CD4-positive, alpha-beta T cell treated with Interleukin-17A for 1 hour (primary cell): Measurements from ENCODE around the gene HOXC6.
A peak's percentile ranks its signal among the peaks of the same experiment; 100 is the strongest.

ENCODE experiments used
- DNase-seq: peaks from one replicate; pipeline ENCODE4 v3.0.0-alpha.2; 2020

The HOXC6 gene

DNA sequence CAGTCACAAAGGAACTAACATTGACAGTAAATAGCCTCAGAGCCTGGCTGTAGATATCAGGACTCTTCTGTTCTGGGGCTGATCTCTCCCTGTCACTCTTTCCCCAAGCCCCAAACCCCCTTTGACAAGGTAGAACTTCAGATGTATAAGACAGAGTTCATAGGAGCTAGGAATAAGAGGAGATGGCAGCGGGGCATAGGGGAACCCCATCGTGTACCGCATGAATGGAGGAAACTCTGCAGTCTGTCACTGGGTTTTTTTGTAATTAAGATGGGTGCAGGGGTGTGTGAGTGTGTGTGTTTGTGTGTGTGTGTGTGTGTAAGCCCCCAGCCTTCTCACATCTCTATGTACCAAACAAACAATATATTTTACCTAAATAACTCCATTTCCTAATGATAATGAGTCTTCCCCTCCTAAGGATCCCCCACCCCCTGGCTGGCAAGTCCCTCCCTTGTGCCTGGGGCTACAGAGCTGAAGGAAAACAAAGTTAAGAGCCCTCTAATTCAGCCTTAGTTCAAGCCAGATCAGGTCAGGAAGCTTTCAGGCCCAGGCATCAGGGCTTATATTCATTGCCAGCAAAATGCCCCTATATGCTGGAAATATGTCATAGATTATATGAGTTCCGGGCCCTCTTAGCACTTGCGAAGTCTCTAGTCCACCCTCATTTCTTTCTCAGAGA lies 16.3 kb downstream of the HOXC6 start:
- no peak for DNase-seq

DNA sequence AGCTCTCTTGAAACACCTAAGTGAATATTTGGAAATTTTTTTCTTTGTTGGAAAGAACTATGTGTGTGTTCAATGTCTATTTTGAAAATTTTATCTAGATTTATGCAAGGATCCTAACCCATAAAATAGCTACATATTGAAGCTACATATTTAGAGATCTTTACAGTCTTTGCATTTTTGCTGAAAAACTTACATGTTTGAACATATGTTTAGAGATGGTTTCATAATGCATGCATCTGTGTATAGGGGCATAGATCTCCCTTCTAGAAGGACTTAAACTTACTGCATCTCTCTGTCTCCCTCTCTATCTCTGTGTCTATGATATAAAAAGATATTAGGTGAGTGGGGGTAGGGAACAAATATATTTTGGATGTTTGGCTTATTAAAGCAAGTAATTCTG lies 17.2 kb downstream of the HOXC6 start:
- no peak for DNase-seq

DNA sequence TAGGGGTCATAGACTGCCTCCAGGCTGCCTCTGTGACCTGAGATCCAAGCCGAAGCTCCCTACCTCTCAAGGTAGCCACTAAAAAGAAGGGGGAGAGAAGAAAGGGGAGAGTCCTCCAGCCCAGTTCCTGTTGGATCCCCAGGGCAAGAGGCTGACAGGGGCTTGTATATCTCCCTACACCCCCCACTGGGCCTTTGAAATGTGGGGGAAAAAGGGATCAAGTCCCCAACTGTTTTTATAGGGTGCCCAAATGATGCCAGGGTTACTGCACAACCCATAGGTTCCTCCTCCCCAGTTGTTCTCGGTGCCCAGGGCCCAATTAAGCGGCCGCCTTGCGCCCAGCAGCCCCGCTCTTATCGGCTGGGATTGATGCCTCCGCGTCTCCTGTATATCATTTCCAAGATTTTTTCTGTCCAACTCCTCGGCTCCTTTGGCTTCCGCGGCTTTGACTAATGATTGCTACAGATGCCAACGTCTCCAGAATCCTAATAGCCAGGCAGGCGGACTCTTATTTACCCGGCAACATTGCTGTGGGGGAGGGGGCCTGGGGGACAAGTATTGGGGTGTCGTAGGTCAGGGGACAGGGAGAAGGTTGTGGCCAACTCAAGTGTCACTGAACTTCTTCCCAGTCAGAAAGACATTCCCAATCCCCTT lies 17.8 kb downstream of the HOXC6 start:
- no peak for DNase-seq

DNA sequence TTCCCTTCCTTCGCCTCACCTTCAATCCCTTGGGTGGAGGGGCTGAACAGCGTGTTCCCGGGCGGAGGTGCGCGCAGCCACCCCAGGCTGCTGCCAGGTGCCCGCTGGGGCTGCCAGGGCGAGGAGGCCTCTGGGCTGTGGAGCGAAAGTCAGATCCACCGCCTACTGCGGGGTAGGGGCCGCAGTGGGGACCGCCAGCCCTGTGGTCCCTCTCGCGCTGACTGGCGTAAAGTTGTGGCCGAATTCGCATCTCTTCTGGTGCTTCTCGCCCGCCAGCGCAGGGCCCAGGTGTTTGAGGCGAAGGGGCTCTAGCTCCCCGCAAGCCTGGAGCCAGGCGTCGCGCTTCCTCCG lies 18.5 kb downstream of the HOXC6 start:
- DNase-seq, result no peak

DNA sequence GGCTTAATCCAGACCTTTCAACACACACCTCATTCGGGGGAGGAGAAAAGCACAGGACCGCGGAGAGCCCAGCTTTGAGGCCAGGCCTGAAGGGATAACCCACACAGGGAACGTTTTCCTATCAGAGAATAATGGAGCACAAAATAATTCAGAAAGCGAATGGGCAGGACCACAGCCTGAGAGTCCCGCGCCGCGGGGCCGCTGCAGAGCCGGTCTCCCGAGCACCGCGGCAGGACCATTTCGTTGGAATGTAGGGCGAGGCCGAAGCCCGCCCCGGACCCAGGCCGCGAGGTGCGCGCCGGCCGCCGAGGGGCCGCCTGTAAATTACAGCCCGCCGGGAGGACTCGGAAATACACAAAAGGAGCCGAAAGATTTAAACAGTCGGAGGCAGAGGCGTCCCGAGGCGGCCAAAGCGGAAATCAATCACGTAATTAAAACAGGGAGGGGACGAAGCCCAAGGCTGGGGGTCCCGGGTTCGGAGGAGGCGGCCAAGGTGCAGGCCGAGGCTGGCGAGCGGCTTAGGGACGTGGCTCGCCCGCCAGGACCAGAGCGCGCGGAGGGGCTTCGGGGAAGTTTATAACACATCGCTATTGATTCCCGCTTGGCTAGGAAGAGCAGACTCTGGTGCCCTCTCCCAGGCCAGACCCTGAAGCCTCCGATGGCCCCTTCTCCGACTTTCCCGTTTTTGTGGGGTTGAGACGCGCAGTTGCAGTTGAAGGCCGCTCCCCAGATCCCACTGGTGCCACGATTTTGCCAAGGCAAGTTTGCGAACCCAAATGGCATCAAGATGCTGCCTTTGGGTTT lies 19.1 kb downstream of the HOXC6 start:
- no peak for DNase-seq

DNA sequence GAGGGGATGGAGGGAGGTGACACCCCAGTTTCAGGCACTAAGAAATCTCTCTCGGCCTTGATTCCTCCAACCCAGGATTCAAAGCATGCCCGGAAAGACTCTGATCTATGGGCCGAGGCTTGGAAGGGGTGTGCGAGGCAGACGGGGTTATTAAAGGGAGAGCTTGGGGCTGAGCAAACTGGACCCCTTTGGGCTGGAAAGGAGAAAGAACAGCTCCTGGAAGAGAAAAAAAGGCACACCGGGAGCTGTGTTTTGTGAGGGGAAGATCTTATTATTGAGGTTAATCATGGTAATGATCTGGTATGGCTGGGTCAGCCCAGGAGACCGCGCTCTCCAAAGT lies 19.7 kb downstream of the HOXC6 start:
- no peak for DNase-seq

DNA sequence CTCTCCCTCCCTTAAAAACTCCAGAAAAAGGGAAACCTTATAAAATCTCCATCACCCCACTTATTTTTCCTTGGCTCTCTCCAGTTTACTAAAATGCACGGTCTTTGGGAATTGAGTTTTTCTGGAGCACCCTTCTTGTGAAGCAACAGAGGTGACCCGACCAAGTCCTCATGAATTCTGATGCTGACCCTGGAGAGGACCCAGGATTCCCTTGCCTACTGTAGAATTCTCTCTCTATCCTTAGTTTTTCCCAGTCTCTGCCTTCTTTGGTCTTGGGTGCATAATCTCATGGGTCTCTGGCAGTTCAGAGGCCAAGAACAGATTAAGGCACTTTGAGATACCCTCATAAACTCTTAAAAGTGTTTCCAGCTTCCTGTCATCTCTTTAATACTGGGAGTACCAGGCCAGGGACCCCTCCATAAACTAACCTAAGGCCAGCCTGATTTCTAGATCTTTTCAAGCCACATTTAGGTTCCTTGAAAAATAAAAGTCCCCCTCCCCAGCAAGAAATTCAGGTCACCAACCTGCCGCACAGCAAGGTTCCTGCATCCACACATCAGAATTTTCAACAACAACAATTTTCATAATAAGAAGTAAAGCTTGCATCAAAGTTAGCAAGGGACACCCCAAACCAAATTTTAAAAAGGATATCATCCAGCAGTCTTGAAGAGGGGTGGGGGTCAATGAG lies 20.3 kb downstream of the HOXC6 start:
- DNase-seq, result no peak

DNA sequence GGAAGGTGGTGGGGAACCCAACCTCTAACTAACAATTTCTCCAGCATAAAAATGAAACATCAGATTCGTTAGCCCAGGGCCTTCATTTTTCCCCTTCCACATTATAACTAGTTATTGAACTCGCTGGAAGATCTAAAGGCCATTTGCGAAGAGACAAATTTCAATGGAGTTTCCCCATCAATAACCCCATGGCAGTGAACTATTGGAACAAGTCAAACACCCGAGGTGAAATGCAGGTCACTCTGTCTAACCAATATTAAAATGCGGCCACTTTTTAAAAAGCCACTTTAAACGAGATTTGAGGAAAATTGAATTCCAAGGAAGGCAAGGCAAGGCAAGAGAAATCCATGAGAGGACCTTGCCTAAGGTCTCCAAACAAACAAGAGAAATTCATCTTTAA lies 20.9 kb downstream of the HOXC6 start:
- DNase-seq, result no peak

DNA sequence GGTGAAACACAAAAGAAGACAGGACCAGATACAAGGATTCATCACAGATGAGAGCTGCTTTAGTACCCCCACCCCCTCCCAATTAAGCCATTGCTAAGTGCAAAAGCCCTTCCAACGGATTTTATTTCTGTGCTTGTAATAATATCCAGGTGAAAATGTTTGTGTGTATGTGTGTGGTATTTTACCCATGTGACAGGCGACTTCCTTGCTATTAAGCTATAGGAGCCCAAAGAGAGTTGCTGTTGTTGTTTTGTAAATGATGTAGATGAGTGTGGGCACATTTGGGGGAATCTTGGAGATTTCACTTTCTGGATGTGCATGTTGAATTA lies 22.2 kb downstream of the HOXC6 start:
- DNase-seq, result no peak

DNA sequence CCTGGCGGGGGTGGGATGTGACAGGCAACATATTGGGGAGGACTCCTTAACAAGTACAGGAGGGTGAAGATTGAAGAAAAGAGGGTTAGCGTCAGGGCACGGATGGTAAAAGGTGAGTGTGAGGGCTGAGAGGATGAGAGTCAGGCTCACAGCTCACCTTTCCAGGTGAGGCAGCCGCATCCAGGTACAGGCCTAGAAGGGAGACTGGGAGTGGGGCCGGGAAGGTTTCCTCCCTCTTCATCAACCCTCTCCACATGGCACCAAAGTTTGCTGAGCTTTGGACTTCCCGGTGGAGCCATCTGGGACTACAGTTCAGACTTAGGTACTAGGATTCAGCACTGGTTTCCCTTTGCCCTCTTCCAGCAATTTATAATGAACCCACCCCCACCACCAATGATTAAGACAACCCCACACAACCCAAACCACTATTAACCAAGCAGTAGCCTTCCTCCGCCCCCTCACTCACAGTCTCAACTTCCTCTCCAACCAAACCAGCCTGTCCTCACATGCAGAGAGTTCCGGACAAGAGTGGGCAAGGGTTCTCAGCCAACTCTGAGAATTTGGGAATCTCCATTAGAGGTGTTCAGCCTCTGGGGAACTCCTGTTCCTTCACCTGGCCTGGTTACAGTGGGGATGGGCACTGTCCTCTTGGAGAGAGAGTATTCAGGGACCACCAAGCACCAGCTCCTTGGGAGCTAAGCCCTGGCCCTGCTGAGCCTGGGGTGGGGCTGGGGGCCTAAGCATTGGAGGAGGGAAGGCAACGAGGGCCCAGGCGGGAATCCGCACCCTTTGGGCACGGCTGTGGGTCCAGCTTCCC lies 23.0 kb downstream of the HOXC6 start:
- DNase-seq, result no peak

DNA sequence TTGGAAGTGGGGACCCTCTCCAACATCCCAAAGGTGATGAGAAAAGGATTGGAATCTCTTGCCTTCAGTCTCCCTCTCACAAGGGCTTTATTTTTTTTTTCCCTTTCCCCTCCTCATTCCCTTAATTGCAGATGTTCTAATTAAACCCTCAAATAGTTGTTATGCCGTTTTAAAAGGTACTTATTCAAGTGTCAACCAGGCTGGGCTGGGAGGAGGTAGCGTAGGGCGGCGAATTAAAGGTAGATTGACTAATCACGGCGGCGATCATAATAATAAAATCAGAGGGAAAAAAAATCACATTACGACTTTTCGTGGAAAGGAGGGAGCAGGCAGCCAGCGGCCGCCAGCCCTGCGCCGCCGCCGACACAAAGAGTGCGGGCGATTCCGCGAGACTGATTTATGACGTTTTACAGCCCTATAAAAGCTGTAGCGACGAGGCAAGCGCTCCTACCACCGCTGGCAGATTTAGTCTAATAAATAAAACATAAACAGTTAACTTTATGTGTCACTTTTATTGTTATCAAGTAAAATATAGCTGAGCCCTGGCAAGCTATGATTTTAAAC lies 23.7 kb downstream of the HOXC6 start:
- no peak for DNase-seq

DNA sequence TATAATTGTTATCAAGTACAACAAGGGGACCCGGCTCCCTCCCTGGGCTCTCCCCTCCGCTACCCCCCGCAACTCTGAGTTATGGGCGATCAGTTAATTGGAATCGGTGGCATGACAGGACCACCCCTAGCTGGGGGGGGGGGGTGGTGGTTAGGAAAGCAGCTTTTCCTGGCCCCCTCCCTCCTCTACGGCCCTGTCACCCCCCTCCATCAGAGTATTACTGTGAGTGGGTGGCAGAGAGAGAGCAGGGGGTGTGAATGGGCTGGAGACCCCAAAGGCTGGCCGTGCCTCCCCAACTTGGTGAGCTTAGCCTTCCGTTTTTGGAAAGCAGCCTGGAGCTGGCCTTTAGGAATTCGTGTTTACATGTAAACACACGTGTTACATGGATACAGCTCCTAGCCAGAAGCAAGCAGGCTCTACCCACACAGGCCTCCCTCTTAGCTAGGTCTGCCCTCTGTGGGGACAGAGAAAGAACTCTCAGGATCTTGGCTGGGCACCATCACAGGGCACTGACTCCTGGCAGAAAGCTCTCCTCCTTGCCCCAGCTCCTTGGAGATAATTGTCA lies 24.3 kb downstream of the HOXC6 start:
- no peak for DNase-seq

DNA sequence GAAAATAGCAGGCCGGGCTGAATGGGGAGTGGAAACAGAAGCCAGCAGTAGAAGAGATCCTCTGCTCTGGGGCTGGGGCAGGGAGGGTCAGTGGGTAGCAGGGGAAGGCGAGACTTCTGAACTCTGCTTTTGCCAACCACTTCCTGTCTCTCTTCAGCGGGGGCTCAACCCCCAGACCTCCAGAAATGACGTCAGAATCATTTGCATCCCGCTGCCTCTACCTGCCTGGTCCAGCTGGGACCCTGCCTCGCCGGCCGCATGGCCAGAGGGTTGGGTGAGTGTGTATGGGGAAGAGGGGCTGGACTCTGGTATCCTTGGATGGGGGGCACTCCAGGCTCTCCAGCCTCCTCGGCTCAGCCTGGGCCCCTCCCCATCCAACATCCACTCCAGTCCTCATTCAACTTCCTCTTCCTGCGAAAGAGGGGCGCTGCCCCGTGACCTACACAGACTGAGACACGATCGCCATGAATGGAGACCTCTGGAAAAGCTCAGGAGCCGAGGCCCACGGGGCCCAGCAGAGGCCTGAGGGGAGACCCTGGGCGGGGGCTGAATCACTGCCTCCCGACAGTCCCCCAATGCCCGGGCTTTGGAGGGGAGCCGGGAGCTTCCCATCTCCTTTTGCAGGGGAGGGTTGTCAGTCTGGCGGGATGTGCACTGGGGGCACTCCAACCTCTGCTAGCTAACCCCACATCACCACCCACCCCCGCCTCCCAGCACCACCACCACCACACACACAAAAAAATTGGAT lies 24.9 kb downstream of the HOXC6 start:
- peak; percentile 50 for DNase-seq

DNA sequence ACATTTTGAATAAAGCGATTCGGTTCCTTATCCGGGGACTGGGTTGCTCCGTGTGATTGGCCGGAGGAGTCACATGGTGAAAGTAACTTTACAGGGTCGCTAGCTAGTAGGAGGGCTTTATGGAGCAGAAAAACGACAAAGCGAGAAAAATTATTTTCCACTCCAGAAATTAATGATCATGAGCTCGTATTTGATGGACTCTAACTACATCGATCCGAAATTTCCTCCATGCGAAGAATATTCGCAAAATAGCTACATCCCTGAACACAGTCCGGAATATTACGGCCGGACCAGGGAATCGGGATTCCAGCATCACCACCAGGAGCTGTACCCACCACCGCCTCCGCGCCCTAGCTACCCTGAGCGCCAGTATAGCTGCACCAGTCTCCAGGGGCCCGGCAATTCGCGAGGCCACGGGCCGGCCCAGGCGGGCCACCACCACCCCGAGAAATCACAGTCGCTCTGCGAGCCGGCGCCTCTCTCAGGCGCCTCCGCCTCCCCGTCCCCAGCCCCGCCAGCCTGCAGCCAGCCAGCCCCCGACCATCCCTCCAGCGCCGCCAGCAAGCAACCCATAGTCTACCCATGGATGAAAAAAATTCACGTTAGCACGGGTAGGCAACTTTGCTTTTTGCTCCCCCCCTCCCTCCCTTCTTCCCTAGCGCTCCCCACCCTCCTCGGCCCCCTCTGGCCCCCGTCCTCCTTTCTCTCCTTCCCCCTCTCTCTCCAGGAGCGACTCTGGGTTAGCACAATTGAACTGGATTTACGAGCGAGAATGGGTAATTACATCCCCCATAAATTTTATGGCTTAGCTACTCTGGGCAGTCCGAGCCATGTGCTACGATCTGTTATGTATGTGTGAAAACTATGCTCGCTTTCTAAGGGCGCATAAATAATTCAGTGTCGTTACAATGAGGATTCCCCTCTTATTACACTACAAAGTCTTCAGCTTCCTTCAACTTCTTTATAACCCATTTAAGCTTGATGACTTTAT lies 25.8 kb downstream of the HOXC6 start, which contains the start of gene HOXC4:
Gene HOXC4, plus strand, starts transcription at position 85 of the 991 bp plus-strand sequence. Its CDS starts 88 bp downstream, at position 173.
- peak; percentile 52 for DNase-seq

DNA sequence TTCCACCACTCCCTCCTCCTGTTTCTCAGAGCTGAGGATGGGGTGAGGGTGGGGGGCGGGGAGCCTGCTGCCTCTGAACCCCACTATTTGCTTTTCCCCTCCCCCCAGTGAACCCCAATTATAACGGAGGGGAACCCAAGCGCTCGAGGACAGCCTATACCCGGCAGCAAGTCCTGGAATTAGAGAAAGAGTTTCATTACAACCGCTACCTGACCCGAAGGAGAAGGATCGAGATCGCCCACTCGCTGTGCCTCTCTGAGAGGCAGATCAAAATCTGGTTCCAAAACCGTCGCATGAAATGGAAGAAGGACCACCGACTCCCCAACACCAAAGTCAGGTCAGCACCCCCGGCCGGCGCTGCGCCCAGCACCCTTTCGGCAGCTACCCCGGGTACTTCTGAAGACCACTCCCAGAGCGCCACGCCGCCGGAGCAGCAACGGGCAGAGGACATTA lies 26.5 kb downstream of the HOXC6 start:
- no peak for DNase-seq

DNA sequence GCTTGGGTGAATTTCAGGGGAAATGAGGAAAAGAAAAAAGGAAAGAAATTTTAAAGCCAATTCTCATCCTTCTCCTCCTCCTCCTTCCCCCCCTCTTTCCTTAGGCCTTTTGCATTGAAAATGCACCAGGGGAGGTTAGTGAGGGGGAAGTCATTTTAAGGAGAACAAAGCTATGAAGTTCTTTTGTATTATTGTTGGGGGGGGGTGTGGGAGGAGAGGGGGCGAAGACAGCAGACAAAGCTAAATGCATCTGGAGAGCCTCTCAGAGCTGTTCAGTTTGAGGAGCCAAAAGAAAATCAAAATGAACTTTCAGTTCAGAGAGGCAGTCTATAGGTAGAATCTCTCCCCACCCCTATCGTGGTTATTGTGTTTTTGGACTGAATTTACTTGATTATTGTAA lies 27.3 kb downstream of the HOXC6 start:
- DNase-seq, result no peak

DNA sequence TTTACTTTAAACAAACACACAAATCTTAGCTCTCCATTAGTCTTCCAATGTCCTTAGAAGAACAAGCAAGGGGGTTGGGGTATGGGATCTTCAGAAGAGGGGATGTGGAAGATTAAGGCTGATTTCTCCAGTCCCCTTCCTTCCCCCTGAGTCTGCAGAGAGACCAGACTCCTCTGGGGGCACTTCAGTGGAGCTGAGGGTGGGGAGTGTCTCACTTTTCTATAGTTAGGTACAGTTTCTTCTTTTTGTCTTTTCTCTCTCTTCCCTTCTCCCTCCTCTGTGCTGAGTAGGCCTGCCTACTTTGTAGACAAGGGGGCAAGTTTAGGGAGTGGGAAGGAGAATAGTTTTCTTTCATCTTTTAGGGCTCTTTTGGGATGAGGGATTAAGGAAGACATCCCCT lies 27.9 kb downstream of the HOXC6 start:
- no peak for DNase-seq

DNA sequence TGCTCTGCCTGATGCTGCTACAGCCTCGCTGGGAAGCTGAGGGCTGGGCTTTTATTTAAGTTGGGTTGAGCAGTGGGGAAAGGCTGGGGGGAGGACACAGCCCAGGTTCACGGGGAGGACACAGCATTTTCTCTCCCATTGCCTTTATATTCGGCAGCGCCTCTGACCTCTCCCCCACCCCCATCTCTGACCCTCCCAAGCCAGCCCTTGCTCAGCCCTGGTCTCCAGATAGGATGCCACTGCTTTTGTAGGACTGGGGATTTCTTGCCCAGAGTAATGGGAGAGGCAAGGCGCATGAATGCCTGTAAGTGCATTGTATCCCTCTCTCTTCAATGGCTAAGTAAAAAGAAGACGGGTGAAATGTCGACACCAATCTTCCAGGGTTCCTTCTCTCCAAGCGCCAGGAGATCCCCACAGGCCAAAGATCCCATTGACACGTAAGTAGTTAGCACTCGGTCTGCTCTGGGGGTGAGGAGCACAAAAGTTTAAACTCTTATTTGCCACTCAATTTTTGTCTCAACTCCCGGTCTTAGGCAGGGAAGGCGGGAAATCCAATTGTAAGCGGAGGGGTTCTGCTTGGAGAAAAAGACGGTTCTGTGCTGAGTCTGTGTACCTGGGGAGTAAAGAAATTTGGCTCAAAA lies 30.0 kb downstream of the HOXC6 start:
- no peak for DNase-seq

DNA sequence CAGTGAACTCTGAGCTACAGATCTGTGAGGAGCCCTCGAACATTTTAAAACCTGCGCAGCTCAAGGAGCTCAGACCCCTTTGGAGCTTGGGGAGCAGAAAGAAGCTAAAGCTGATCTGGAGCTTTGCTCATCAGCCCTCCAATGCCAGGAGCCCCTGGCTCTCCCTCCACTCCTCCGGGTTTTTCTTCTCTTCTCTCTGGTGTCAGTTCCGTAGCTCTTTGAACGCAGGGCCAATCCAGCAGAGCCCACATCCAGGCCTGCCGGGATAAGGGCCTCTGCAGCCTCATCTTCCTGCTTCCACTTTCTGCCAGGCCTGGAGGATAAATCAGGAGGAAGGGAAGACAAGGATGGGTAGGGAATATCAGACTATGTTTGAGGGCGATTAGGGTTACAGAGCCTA lies 31.4 kb downstream of the HOXC6 start:
- no peak for DNase-seq
